Measurements from ENCODE around the gene STUM. TPM values are rescaled to one million over a fixed set of nuclear protein-coding genes. Genes with fewer than 3 reads are reported as not detected.
"Not testable (repeated sequence)": the region's sequence is repeated elsewhere in the genome, so short reads cannot be mapped to it uniquely, and the experiment has no call there.

STUM gene
- total RNA-seq, 1 experiment from 2014 or later: 0.03 TPM

GRCh38 chr1:226616636-226617035 is 68.1 kb downstream of the STUM start:
- ATAC-seq: no peak
- TF ChIP-seq POLR2AphosphoS5 (IDR thresholded peaks at IDR 0.05; ENCODE audit: low read depth, low read length) (no peak), REST (IDR thresholded peaks at IDR 0.05; ENCODE audit: insufficient read depth in 1 of 2, low read depth in 2 of 2, low read length in 1 of 2) (no peak), TCF7L2 (IDR thresholded peaks at IDR 0.05; ENCODE audit: low read depth, low read length) (no peak), CTCF (IDR thresholded peaks at IDR 0.05) (no peak), SIN3A (IDR thresholded peaks at IDR 0.05; ENCODE audit: borderline replicate concordance, insufficient read depth, low read depth, low read length) (no peak)
- in situ Hi-C loops (cut with HindIII; ENCODE audit: low pct_unique_long_range_greater_than_20kb, low sequenced_read_pairs): no loop called here
- Histone ChIP-seq H3K36me3 (ENCODE audit: control insufficient read depth, insufficient read depth, low read length) (no peaks in the 10 kb centered on the region), H3K9me3 (ENCODE audit: control insufficient read depth, insufficient read depth, low read depth, low read length) (no peaks in the 10 kb centered on the region), H3K4me3 (ENCODE audit: low read depth in 2 of 2, low read length in 2 of 2) (no peak overlapping the region), H3K4me1 (ENCODE audit: control insufficient read depth, insufficient read depth, low read length) (no peaks in the 10 kb centered on the region), H3K27ac (ENCODE audit: low read length) (no peak overlapping the region), H3K27me3 (ENCODE audit: control insufficient read depth, insufficient read depth, low read length) (peaks cover 4% of the 10 kb centered on the region)
- no peak for DNase-seq (ENCODE audit: low read depth, low spot score)
- intact Hi-C loops (cut with micrococcal nuclease; ENCODE audit: unreplicated experiment): no loop called here
- ChIA-PET CTCF (no interaction called here), POLR2A (no interaction called here)
- BruUV-seq (replicated peaks): no TSS peak

GRCh38 chr1:226617109-226617508 is 68.5 kb downstream of the STUM start:
- Histone ChIP-seq H3K36me3 (ENCODE audit: control insufficient read depth, insufficient read depth, low read length) (no peaks in the 10 kb centered on the region), H3K27me3 (ENCODE audit: control insufficient read depth, insufficient read depth, low read length) (peaks cover 4% of the 10 kb centered on the region), H3K9me3 (ENCODE audit: control insufficient read depth, insufficient read depth, low read depth, low read length) (no peaks in the 10 kb centered on the region), H3K27ac (ENCODE audit: low read length) (no peak overlapping the region), H3K4me3 (ENCODE audit: low read depth in 2 of 2, low read length in 2 of 2) (no peak overlapping the region), H3K4me1 (ENCODE audit: control insufficient read depth, insufficient read depth, low read length) (no peaks in the 10 kb centered on the region)
- no peak for ATAC-seq
- in situ Hi-C loops (cut with HindIII; ENCODE audit: low pct_unique_long_range_greater_than_20kb, low sequenced_read_pairs) (no loop called here), intact Hi-C loops (cut with micrococcal nuclease; ENCODE audit: unreplicated experiment) (no loop called here)
- no TSS peak for BruUV-seq (replicated peaks)
- TF ChIP-seq CTCF (IDR thresholded peaks at IDR 0.05): no peak
- TF ChIP-seq REST (IDR thresholded peaks at IDR 0.05; ENCODE audit: insufficient read depth in 1 of 2, low read depth in 2 of 2, low read length in 1 of 2): no peak
- TF ChIP-seq POLR2AphosphoS5 (IDR thresholded peaks at IDR 0.05; ENCODE audit: low read depth, low read length): no peak
- no peak for TF ChIP-seq TCF7L2 (IDR thresholded peaks at IDR 0.05; ENCODE audit: low read depth, low read length)
- no peak for TF ChIP-seq SIN3A (IDR thresholded peaks at IDR 0.05; ENCODE audit: borderline replicate concordance, insufficient read depth, low read depth, low read length)
- DNase-seq (ENCODE audit: low read depth, low spot score): no peak
- ChIA-PET CTCF (interaction anchor here (0.5 kb wide), 1 partner anchor 552 kb away, joined by 3 read pairs; no protein-coding TSS in a partner anchor), POLR2A (no interaction called here)

GRCh38 chr1:226617719-226618118 is 69.2 kb downstream of the STUM start:
- POLR2A ChIA-PET; in situ Hi-C loops (cut with HindIII; ENCODE audit: low pct_unique_long_range_greater_than_20kb, low sequenced_read_pairs); H3K9me3 ChIP-seq (ENCODE audit: control insufficient read depth, insufficient read depth, low read depth, low read length); H3K4me1 ChIP-seq (ENCODE audit: control insufficient read depth, insufficient read depth, low read length); H3K4me3 ChIP-seq (ENCODE audit: low read depth in 2 of 2, low read length in 2 of 2); ATAC-seq; H3K36me3 ChIP-seq (ENCODE audit: control insufficient read depth, insufficient read depth, low read length); H3K27ac ChIP-seq (ENCODE audit: low read length); H3K27me3 ChIP-seq (ENCODE audit: control insufficient read depth, insufficient read depth, low read length); DNase-seq (ENCODE audit: low read depth, low spot score); intact Hi-C loops (cut with micrococcal nuclease; ENCODE audit: unreplicated experiment); BruUV-seq (replicated peaks): not testable (repeated sequence)
- CTCF ChIA-PET: interaction anchor here (0.5 kb wide), 1 partner anchor 553 kb away, joined by 3 read pairs; no protein-coding TSS in a partner anchor

Measured in Panc1 (cell line).